BJ (cell line): ENCODE data around the gene RNU4-1. TPM values are rescaled to one million over a fixed set of nuclear protein-coding genes. Genes with fewer than 3 reads are reported as not detected.
"Not testable (repeated sequence)": the region's sequence is repeated elsewhere in the genome, so short reads cannot be mapped to it uniquely, and the experiment has no call there.

Experiments
- CTCF ChIA-PET: fragments of 350-600 bp; formaldehyde crosslinking; extraction: SDS; loops from one replicate; lab custom pipeline; 2021; ENCODE audit warnings: antibody characterized with exemption, inconsistent platforms; lab: Yijun Ruan, JAX
- POLR2A ChIA-PET: fragments of 300-600 bp; sonication (Branson Sonifier 250); formaldehyde crosslinking; extraction: SDS; loops from one replicate; lab custom pipeline; 2021; ENCODE audit warnings: antibody characterized with exemption; lab: Charles Lee
- DNase-seq: peaks from one replicate; pipeline ENCODE4 v3.0.0-alpha.2; 2011; ENCODE audit warnings: low read depth
- H3K27me3 ChIP-seq: 2 replicates; pipeline ENCODE4 v1.6.0; 2011; ENCODE audit warnings: low read length; ENCODE audit not compliant: control insufficient read depth, insufficient read depth
- H3K36me3 ChIP-seq: 2 replicates; pipeline ENCODE4 v1.5.1; 2011; ENCODE audit warnings: low read length; ENCODE audit not compliant: control insufficient read depth, insufficient read depth
- H3K4me3 ChIP-seq: 2 replicates; pipeline ENCODE4 v1.5.1; 2011; ENCODE audit warnings: low read depth, mild to moderate bottlenecking, control low read depth, low read length
- polyA plus RNA-seq: library from polyadenylated mRNA; depleted of rRNA; stranded (reverse); fragments of >200 nt; gene quantifications from 2 replicates; pipeline ENCODE4 v1.2.3, GENCODE V29; 2011
- TF ChIP-seq, protein P1 (sequence below): IDR thresholded peaks from 2 replicates; pipeline ENCODE4 v1.5.1; 2011; ENCODE audit warnings: low read depth, mild to moderate bottlenecking, control low read depth, inconsistent platforms, low read length, moderate library complexity; ENCODE audit not compliant: insufficient read depth

The RNU4-1 gene
- polyA plus RNA-seq, 1 experiment = not detected

DNA sequence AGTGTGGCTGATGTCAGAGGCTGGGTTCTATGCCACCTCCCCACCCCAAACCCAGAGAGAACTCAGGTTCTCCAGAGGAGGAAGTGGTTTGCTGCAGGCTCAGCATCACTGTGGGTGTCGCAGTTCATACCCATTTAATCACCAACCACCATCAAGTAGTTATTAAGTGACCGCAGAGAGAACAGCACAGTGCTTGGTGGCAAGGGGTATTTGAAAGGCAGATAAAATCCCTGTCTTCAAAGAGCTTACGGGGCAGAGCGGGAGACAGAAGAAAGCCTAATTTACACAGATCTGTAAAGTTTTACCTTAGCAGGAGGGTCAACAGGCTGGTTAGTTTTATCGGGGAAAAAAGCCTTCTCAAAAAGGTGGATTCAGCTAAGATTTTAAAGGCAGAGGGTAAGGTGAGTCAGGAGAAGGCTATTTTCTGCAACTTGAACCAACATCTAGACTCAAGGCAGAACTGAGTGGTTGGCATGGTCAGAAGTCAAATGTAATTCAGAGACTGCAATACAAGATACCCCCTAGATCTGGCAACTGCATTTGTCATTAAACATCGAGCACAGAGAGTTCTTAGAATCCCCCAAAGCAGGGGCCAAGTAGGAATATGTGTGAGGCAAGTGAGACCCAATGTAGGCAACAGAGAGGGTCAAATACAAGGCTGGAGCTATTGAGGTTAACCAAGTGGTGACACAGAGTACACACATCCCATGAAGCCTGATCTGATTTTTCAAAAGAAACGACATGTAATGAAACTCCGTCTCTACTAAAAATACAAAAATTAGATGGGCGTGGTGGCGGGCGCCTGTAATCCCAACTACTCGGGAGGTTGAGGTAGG, 40.7 kb downstream of the RNU4-1 start:
- no peak for DNase-seq
- no peak overlapping the region for H3K4me3 ChIP-seq
- ChIA-PET CTCF (interaction anchor here (0.6 to 2.0 kb wide), 8 partner anchors 10 to 73 kb away, joined by 3 to 7 read pairs (median 4); partner anchors contain the start of gene PXN), POLR2A (interaction anchor here (1.4 kb wide), 1 partner anchor 51 kb away, joined by 4 read pairs; the partner anchor contains the start of gene RPLP0)
- H3K36me3 ChIP-seq = peaks cover 2% of the 10 kb centered on the region
- TF ChIP-seq, protein P1, sequence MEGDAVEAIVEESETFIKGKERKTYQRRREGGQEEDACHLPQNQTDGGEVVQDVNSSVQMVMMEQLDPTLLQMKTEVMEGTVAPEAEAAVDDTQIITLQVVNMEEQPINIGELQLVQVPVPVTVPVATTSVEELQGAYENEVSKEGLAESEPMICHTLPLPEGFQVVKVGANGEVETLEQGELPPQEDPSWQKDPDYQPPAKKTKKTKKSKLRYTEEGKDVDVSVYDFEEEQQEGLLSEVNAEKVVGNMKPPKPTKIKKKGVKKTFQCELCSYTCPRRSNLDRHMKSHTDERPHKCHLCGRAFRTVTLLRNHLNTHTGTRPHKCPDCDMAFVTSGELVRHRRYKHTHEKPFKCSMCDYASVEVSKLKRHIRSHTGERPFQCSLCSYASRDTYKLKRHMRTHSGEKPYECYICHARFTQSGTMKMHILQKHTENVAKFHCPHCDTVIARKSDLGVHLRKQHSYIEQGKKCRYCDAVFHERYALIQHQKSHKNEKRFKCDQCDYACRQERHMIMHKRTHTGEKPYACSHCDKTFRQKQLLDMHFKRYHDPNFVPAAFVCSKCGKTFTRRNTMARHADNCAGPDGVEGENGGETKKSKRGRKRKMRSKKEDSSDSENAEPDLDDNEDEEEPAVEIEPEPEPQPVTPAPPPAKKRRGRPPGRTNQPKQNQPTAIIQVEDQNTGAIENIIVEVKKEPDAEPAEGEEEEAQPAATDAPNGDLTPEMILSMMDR = no peak
- H3K27me3 ChIP-seq = no peaks in the 10 kb centered on the region

DNA sequence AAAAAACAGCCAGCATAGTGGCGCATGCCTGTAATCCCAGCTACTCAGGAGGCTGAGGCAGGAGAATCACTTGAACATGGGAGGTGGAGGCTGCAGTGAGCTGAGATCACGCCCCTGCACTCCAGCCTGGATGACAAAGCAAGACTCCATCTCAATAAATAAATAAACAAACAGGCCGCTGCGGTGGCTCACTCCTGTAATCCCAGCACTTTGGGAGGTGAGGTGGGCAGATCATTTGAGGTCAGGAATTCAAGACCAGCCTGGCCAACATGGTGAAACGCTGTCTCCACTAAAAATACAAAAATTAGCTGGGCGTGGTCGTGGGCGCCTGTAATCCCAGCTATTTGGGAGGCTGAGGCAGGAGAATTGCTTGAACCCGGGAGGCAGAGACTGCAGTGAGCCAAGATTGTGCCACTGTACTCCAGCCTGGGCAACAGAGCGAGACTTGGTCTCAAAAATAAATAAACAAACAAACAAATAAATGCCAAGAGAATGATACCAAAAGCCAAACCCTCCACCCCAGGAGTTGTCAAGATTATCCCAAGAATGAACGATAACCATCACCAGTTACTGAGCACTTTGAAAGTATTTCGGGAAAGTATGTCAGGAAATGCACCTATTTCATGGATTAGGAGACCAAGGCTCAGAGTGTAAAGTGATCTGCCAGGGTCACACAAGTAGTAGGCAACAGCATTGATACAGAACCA, 41.5 kb downstream of the RNU4-1 start:
- POLR2A ChIA-PET = interaction anchor here (1.4 kb wide), 1 partner anchor 50 kb away, joined by 4 read pairs; the partner anchor contains the start of gene RPLP0
- H3K4me3 ChIP-seq, DNase-seq, H3K27me3 ChIP-seq, H3K36me3 ChIP-seq: not testable (repeated sequence)
- CTCF ChIA-PET = interaction anchor here (1.0 to 9.5 kb wide), 4 partner anchors 11 to 21 kb away, joined by 3 to 75 read pairs (median 6); no protein-coding TSS in a partner anchor

DNA sequence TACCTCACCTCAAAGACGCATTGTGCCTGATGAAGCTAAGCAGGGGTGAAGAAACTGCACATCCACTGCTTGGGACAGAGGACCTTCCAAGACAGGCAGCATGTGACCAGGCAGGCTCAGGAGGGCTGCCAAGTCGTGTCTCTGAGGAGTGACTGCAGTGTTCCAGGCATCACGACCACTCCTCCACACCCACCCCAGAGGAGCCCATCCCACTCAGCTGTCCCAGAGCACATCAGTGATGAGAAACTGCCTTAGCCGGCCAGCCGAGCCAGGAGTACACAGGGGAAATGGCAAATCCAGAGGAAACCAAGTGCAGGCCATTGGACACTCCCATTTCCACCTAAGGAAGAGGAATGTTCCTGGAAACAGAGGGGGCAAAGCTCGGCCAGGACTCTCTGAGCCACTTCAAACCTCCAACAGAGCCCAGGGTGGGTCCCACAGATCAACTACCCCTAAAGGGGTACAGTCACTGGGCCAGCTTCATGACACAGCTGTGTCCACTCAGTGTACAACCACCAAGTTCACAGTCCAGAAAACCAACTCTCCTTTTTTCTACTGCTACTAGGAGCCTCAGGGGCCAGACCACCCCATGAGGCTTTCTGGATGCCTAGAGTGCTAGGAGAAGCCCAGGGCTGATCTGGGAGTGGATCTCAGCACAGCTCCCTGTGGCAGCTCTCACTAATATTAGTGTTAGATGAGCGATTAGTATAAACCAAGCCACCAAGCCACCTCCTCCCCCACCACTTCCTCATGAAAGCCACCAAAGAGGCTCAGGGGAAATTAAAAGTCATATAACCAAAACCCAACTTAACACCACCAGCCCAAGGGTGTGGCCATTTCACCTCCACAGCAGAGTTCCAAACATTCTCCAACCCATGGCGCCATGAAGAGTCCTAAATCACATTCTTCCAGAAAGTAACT, 42.9 kb downstream of the RNU4-1 start:
- Histone ChIP-seq H3K36me3 (peaks cover under 1% of the 10 kb centered on the region; the same call in 1 of the 2 replicates), H3K4me3 (no peak overlapping the region), H3K27me3 (no peaks in the 10 kb centered on the region)
- DNase-seq = no peak
- TF ChIP-seq, protein P1 = no peak
- CTCF ChIA-PET = interaction anchor here (1.8 to 9.5 kb wide), 3 partner anchors 14 to 20 kb away, joined by 9 to 75 read pairs (median 25); partner anchors contain the start of gene PXN
- POLR2A ChIA-PET = interaction anchor here (0.6 kb wide), 1 partner anchor 41 kb away, joined by 4 read pairs; no protein-coding TSS in a partner anchor

DNA sequence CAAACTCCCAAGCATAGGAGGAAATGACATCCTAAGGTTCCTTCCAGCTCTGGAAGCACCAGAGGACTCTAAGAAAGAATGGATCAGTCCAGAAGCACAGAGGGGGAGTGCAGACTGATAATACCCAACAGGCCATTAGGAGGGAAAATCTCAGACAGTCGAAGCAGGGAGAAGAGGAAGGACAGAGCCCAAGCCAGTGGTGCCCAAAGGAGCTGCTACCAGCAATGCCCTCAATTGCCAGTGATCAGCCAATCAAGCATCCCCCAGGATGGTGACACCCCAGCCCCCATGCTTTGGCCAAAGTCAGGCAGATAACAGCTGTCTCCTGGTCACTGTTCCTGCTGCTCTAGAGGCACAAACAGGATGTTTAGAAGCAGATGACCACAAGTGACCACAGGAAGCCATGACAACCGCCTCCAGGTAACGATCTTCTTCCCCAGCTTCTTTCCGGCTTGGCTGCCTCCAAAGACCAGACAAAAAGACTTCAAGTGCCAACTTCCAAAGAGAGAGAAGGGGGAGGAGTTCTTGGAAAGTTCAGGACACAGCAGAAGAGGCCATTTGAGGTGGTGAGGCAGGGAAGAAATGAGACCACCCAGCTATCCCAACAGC, 43.7 kb downstream of the RNU4-1 start:
- CTCF ChIA-PET = interaction anchor here (1.0 to 9.5 kb wide), 5 partner anchors 12 to 19 kb away, joined by 3 to 75 read pairs (median 9); partner anchors contain the start of gene PXN
- Histone ChIP-seq H3K4me3 (no peak overlapping the region), H3K27me3 (no peaks in the 10 kb centered on the region), H3K36me3 (no peaks in the 10 kb centered on the region)
- POLR2A ChIA-PET = interaction anchor here (0.6 kb wide), 2 partner anchors 42 to 48 kb away, joined by 3 to 4 read pairs; no protein-coding TSS in a partner anchor
- DNase-seq = no peak
- TF ChIP-seq, protein P1 = no peak
